Stomach (tissue), 4 donors: ENCODE results near the gene ABHD2.

Source experiments
- POLR2A ChIP-seq, 4 donors: fragments of 450-650 bp; IDR thresholded peaks; one replicate each; pipeline ENCODE4 v1.6.1; 2016; ENCODE audit warnings: antibody characterized with exemption in 4 of 4, control low read depth in 2 of 4, mild to moderate bottlenecking in 1 of 4, moderate library complexity in 1 of 4
- POLR2AphosphoS5 ChIP-seq, 3 donors: sonication (generic); formaldehyde crosslinking; IDR thresholded peaks; one replicate each; pipeline ENCODE4 v1.6.1; 2016; ENCODE audit warnings: antibody characterized with exemption in 3 of 3
- TF ChIP-seq, protein P1 (sequence below), 7 experiments: fragments of 450-650 bp in 4 of 7; fragments of 200-600 bp in 3 of 7; sonication (generic) in 3 of 7; IDR thresholded peaks; one replicate each; pipeline ENCODE4 v1.5.1; 2016 to 2019; ENCODE audit warnings: antibody characterized with exemption in 7 of 7, control low read depth in 2 of 7, mild to moderate bottlenecking in 1 of 7

- TF ChIP-seq POLR2A (IDR thresholded peaks at IDR 0.05) (no peak), POLR2AphosphoS5 (IDR thresholded peaks at IDR 0.05) (no peak)
- TF ChIP-seq, protein P1, sequence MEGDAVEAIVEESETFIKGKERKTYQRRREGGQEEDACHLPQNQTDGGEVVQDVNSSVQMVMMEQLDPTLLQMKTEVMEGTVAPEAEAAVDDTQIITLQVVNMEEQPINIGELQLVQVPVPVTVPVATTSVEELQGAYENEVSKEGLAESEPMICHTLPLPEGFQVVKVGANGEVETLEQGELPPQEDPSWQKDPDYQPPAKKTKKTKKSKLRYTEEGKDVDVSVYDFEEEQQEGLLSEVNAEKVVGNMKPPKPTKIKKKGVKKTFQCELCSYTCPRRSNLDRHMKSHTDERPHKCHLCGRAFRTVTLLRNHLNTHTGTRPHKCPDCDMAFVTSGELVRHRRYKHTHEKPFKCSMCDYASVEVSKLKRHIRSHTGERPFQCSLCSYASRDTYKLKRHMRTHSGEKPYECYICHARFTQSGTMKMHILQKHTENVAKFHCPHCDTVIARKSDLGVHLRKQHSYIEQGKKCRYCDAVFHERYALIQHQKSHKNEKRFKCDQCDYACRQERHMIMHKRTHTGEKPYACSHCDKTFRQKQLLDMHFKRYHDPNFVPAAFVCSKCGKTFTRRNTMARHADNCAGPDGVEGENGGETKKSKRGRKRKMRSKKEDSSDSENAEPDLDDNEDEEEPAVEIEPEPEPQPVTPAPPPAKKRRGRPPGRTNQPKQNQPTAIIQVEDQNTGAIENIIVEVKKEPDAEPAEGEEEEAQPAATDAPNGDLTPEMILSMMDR (IDR thresholded peaks at IDR 0.05), result no peak
Measured at GRCh38 chr15:89109238-89109637, 21.0 kb downstream of the ABHD2 start.
